GM19193 (cell line): ENCODE data around the gene ARL10.

Experiments
- POLR2A ChIP-seq: IDR thresholded peaks from 4 replicates; pipeline ENCODE4 v1.6.1; 2011; ENCODE audit not compliant: insufficient read depth, insufficient read length; ENCODE audit errors: extremely low read depth

The ARL10 gene

DNA sequence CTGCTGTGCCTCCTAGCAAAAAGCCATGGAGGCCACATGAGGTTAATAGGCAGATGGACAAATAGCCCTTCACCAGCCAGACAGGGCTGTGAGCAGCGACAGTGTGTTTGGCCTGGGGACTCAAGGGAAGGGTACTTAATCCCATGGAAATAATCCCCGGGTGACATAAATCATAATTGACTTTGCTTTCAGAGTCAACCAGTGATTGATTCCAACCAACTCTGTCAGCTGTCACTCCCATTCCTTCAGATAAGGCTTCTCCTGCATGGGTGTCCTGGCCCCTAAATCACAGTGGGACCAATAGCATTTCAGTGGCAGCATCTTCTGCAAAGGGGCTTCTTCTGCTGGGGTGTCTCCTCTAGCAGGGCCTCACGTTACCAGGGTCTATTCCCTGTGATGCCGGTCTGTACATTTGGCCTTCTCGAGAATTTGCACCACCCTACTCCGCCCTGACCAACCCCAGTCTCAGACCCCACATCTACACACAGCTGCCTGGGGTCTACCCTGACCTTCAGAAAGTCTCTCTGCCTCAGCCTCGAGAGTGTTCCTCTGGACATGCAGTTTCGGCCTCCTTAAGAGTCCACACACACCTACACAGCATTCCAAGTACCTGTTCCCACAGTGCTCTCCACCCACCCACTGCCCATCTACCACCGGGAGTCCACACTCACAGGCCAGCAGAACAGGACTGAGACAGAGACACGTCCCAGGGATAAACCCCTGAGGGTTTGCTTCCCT is 47.4 kb downstream of the ARL10 start:
- no peak for TF ChIP-seq POLR2A

DNA sequence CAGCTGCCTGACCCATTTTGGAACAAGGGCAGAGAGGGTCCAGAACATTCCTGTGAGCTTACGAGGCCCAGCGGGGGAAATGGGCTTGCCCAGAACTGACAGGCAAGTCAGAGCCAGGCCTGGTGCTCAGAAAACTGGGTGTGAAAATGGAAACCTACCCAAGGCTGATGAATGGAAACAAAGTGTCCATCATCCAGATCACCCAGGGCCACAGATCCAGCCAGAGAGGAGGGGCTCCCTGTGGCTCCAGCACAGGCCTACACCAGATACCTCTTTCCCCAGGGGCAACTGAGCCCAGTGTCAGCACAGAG is 47.9 kb downstream of the ARL10 start:
- no peak for TF ChIP-seq POLR2A

DNA sequence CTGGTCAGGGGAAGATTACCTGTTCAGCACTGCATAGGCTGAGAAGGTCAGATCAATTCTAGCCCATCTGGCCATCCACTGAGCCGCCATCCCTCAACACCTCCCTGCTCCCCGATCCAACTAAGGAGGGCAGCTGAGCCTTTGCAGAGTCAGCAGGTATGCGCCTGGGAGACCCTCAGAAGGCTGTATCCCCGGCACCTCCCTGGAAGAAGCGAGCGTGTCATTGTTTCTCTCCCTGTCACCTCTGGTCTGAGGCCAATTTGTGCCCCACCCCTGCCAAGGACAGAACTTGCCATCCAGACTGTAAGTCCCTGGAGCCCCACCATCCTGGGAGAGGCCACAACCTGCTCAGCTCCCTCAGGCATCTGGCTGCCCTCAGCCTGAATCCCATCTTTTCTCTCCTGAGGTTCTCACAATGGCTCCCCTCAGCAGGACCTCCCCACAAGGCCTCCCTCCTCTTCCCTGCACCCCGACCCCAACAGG is 48.5 kb downstream of the ARL10 start:
- TF ChIP-seq POLR2A, result no peak

DNA sequence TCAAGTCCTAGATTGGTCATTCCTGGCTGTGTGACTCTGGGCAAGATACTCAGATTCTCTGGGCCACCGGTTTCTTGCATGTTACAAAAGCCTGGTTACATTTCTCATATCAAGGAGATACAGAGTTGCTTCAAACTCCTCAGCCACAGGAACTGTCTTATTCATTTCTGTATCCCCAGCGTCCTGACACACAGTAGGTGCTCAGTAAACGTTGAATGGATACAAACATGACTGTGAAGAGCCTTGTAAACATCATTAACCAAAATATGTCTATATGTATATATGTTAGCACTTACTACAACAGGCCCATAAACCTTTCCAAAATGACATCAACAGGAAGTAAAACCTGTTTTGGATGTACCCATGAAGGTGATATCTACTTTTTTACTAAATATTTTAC is 49.4 kb downstream of the ARL10 start:
- TF ChIP-seq POLR2A, result no peak

DNA sequence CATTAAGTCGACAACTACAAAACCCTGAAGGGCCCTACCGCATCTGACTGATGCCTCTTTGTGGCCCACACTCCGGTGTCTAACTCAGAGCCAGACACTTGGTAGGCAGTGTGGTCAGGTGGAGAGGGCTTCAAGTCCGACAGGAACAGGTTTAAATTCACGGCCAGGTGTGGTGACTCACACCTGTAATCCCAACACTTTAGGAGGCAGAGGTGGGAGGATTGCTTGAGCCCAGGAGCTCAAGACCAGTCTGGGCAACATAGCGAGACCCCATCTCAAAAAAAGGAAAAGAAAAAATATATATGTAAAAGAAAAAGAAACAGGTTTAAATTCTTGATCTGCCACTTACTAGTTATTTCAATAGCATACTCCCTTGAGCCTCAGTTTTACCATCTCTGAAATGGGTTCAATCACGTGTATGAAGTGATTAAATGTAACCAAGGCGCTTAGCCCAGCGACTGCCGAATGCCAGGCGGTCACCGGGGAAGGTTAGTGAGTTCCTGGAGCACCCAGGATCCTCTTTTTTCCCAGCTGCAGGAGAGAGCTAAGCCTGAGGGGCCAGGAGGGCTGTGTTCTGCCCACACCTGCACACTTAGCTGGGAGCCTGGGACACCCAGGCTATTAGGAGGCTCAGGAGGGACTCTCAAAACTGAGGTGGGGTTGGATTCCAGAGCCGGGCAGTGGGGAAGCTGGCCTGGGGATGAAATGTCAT is 50.1 kb downstream of the ARL10 start:
- no peak for TF ChIP-seq POLR2A

DNA sequence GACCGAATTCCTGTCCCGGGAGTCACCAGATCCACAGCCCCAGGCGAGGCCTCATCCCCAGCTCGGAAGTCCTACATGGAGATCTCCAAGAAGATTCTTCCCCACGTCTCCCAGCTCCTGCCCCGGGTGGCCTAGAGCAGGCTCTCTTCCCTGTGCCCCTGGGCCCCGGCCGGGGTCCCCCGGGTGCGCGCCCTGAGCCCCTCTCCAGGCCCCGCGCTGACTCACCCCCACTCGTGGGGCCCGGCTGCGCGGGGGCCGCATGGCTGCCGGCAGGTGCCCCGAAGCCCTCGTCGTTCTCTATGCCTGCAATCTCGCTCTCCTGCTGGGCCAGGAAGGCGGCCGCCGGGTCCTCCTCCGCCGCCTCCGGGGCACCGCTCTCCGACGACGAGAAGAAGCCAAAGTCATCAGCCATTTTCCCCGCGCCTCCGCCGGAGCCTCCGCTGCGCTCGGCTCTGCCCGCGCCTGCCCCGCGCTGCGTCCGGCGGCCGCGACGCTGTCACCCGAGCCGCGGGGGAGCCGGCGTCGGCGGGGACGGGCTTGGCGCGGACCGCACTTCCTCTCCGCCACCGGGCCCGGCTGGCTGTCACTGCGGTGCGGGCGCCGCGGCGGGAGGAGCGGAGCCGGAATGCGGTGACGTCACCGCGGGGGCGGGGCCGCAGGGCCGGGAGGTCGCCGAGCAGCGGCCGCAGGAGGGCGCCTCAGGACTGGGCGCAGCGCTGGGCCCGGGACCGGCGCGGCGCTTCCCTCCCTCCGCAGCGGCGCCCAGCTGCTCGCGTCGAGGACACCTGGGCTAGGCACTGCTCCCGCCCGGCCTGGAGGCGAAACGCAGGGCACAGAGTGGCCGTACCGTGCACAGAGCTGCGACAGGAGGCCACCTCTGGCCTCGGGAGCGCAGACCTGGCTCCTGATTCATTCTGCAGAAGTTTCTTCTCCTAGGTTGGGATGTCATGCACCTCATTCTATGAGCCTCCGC is 51.0 kb downstream of the ARL10 start, which contains the start of gene CLTB:
CLTB (minus strand) TSS at position 588 of the 973 bp plus-strand sequence; CDS start at position 412, 176 bp downstream.
- TF ChIP-seq POLR2A, result peak; percentile 68

DNA sequence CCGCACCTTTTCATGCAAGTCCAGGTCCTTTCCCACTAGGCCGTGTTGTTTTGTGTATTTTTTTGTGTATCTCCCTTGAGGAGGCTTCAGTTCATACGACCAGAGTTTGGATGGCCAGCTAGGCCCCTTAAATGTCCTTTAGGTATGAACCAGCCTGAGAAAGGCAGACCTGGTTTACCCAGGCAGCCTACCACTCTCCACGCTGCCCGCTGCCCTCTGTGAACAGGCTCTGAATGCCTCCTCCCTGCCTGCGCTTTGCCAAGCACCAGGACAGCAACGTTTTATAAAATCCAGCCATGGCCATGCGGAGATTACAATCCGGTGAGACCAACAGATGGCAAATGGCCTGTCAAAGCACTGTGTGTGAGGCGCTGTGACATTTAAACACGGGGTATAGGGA is 51.7 kb downstream of the ARL10 start:
- TF ChIP-seq POLR2A, result no peak

DNA sequence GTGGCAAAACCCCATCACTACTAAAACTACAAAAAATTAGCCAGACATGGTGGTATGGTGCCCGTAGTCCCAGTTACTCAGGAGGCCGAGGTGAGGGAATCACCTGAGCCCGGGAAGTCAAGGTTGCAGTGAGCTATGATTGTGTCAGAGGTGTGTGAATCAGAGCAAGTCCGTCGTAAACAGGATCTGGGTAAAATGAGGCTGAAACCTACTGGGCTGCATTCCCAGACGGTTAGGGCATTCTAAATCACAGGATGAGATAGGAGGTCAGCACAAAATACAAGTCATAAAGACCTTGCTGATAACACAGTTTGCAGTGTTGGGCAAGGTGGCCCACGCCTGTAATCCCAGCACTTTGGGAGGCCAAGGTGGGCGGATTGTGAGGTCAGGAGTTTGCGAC is 53.0 kb downstream of the ARL10 start:
- no peak for TF ChIP-seq POLR2A

DNA sequence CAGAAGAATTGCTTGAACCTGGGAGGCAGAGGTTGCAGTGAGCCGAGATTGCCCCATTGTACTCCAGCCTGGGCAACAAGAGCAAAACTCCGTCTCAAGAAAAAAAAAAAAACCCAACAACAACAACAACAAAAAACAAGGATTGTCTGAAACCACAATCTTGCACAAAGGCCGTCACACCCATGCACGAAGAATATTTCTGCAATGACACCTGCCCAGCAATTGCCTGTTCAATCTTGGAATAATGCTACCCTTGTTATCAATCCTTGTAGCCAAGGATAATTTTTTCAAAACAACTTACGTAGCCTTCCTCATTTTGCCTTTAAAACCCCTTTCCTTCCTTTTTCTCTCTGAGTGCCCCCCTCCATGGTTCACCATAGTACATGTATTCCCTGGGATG is 54.8 kb downstream of the ARL10 start:
- TF ChIP-seq POLR2A, result no peak

DNA sequence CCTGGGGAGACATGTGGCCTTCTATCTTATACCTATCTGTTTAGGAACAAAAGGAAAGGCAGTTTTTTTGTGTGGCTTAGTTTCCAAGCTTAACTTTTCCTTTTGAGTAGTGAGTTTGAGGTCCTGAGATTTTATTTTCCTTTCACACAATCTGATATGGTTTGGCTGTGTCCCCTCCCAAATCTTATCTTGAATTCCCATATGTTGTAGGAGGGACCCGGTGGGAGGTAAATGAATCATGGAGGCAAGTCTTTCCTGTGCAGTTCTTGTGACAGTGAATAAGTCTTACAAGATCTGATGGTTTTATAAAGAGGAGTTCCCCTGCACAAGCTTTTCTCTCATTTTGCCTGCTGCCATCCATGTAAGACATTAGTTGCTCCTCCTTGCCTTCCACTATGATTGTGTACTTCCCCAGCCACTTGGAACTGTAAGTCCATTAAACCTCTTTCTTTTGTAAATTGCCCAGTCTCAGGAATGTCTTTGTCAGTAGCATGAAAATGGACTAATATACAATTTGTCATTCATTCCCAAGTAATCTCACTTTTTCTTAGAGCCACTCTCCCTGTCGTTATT is 55.8 kb downstream of the ARL10 start:
- TF ChIP-seq POLR2A, result no peak

DNA sequence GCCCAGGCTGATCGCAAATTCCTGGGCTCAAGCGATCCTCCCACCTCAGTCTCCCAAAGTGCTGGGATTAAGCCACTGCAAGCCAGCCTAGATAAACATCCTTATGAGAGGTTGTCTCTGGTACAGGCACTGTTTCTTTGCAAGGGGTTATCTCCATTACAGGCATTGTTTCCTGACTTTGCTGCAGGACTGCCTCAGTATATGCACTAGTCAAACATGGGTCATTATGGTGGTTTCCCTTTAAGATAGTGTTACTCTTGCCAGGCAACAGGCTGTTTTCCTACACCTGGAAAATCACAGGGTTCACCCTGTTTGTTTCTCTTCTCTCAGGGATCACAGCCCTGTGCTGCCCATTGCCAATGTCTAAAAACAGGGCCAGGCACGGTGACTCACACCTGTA is 58.9 kb downstream of the ARL10 start:
- TF ChIP-seq POLR2A, result no peak

DNA sequence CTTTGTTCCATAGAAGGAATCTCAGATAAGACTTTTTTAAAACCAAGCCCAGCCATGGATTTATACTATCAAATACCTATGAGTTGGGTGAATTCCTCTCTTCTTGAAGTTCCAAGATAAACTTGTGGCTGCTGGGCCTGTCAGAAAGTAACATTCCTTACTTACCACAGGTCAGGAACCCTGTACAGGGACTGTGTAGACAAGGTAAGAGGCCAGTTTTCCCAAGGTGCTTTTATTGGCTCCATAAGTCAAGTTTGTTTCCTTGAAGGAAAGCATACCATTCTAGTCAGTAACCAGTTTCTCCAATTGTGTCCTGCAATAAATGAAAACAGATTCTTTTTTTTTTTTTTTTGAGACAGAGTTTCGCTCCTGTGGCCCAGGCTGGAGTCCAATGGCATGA is 59.9 kb downstream of the ARL10 start:
- no peak for TF ChIP-seq POLR2A

DNA sequence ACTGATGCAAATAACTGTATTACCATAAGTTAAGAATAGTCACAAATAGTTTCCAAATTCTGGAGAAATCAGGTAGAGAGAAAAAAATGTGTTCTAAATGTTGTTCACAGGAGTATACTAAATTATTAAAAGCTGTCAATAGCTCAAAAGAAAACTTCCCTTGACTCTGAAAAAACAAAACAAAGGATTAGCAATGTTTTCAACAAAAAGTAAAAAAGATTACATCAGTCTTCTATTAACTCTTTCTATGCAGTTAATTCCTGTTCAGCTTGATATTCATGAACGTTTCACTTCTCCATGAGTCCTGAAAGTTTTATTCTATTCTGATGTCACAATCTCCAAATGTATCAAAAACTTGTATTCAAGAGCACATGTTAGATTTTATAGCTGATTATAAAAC is 60.5 kb downstream of the ARL10 start:
- no peak for TF ChIP-seq POLR2A

DNA sequence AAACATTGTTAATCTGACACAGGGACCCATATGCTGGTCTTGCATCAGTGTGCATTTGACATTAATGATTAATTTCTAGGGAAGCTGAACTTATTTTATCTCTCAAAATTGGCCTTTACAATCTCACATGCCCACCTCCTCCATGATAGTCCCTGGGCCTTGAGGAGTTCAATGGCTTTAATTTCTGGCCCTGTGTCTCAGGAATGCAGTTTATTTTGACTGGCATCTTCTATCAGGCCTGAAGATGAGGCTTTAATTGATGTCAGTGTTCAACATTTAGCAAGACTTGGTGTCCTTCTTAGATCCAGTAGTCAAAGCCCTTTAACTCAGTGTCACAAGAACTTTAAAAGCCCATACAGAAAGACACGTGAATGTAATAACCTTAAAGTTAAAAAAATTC is 61.6 kb downstream of the ARL10 start:
- no peak for TF ChIP-seq POLR2A

DNA sequence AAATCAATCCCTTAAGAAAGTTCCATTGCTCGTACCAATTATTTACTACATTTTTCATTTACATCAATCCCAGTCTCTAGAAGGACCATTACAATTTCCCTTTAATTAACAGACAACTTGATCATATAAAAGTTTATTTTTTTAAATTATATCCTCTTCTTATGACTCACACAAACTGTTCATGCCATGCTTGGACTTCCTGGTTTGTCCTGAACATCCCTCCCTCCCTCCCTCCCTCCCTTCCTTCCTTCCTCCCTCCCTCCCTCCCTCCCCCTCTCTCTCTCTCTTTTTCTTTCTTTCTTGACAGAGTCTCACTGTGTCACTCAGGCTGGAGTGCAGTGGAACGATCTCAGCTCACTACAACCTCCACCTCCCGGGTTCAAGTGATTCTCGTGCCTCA is 62.7 kb downstream of the ARL10 start:
- no peak for TF ChIP-seq POLR2A

DNA sequence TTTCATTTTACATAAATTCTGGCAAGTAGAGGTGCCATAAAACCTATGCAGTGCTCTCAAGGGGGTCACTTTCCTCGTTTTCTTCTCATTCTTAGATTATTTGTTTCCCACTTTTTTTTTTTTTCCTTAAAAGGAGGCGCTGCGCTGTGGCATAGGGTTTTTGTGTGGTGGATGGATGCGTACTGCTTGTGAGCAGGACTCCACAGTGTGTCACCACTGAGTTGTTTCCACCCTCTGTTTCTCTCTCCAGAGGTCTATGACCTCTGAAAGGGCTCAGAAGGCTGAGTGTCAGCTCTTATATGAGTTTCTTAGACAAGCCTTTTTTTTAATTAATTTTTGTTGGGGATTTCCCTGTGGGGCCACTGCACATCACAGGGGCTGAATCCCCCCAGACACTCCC is 64.7 kb downstream of the ARL10 start:
- TF ChIP-seq POLR2A, result no peak
